ENCODE results near the gene ACBD3.

DNA sequence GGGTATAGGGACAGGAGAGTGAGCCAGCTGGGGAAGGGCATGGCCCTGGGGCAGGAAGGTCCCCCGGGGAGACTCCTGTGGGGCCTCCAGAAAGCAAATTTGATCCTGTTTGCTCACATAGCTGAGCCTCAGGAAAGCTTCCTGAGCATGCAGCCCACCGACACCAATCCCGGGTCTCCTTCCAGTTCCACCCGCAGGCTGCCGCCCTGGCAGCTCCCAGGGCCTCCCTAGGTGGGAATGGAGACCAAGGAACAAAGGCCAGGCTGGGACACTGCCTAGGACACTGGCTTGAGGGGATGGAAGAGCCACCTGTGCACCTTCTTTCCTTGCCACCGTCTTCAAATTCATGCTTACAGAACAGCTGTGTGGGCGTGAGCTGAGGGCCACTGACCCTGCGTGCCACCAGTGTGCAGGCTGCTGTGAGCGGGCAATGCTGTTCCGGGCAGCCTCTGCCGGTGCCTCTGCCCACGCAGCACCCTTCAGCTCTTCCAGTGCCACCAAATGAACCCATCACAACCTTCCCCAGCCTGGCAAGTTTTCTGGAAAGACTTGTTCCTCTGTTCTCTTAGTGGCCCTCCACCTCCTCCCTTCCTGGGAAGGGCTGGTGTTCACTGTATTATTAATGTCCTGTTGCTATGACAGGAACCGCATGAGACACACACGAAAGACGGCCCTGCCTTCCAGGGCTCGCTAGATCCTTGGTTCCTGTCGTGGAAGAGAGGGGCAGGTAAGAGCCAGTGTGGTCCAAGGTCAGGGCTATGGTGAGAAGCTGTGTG is 53.6 kb downstream of the ACBD3 start:
- TF ChIP-seq POLR2A (IDR thresholded peaks at IDR 0.05; ENCODE audit: low read depth) = no peak
- TF ChIP-seq CTCF (IDR thresholded peaks at IDR 0.05) = no peak
